Ramos (cell line): ENCODE data around the gene CCDC85C.

Source experiments
- in situ Hi-C: fragments of 300-500 bp; cut with MboI; formaldehyde crosslinking; loops from one replicate; pipeline ENCODE4 v1.14.3; 2022; ENCODE audit warnings: low sequenced_read_pairs; ENCODE audit not compliant: unreplicated experiment

CCDC85C gene

GRCh38 chr14:99564256-99564925, 39.6 kb downstream of the CCDC85C start:
- in situ Hi-C loops: no loop called here

DNA sequence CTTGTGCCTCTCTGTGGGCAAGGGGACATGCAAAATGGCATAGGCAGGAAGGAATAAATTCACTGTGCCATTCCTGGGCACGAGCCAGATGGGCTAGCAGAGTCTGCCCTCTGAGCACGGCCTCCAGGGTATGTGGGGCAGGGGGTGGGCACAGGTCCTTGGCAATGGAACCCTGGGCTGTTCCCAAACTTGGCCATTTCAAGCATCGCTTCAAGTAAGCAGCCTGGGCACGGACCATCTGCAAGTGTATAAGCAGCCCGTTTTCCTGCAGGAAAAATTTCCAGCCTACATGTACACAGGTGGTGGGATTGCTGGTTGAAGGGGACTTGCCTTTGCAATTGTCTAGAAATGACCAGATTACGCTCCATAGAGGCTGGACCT, 40.3 kb downstream of the CCDC85C start:
- in situ Hi-C loops: no loop called here

DNA sequence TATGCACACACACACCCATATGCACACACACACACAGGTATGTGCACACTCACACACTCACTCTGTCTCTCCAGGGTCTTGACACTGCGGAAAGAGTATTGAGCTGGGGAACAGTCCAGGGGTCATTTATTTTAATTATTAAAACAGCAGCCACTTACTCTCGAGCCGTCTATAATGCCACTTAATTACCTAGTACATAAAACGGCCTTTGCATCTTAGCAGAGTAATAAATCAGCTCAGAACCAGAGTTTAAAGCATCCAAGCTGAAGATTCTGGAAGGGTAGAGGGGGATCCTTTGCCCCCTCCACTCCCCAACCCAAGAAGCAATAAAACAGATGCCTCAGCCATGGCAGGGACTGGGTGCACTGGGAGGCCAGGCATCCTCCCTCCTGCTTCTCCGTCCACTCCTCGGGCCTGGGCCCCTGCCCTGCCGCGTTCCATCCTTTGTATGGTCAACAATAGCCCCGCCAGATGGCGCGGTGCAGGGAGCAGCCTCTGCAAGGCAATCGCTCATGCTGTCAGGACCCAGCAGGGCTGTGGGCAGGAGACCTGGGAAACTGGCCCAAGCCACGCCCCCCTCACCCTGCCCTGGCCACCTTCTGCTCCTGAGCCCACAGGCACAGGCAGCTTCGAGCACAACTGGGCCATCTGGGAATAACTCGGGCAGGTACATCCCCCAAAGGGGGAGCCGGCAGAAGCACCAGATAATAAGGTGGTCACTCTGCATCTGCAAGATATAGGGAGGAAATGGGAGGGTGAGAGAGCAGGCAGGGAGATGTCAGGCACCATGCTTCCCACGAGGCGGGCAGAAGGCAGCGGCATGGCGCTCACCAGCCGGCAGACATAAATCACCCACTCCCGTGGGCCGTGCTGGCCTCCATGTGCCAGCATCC, 40.9 kb downstream of the CCDC85C start:
- in situ Hi-C loops: no loop called here

DNA sequence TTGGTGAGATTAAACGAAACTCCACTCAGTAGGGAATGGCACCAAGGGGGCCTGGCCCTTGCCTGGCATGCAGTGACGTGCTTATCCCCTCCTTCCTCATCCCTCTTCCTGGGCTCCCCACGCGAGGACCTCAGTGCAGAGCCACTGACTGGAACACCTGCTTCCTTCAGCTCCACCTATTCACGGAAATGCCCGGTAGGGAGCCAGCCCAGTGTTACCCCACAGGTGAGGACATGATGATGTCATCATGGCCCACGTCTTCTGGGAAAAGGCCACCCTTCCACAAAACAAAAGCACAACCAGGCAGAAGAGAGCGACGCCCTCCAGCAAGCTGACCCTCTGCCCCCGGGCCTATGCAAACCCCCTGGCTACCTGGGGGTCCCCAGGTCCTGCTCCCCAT, 42.1 kb downstream of the CCDC85C start:
- in situ Hi-C loops: no loop called here

DNA sequence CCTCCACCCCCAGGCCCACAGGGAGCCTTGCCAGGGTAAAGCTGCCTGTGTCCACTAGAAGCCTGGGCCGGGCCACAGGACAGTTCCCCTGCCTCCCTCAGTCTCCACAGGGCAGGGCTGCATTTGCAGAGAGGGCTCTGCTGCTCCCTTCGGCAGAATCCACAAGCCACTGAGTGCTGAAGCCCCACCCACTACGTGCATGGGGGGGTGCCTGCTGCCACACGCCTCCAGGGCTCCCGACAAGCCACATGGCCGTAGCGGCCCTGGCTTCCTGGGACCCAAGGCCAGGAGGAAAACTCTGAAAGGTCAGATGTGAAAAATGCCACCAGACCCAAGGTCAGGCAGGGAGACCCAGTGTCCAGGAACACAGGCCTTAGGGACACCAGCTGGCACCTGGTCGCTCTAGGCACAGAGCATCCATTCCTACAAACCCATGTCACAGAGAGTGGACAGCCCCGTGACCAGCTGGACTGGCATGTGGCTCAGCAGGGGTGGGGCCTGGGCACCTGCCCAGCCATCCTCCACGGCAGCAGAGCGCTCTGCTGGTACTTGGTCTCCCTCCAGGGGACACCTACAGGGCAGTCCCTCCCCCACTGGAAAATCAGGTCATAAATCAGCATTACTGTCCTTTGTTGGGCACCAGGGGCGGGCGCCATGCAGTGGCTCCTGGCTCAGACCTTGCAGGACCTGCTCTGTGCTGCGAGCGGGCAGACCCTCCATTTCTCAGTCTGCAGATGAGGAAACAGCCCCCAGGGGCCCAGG, 42.9 kb downstream of the CCDC85C start:
- in situ Hi-C loops: no loop called here

GRCh38 chr14:99560403-99560802, 43.6 kb downstream of the CCDC85C start:
- in situ Hi-C loops: no loop called here

DNA sequence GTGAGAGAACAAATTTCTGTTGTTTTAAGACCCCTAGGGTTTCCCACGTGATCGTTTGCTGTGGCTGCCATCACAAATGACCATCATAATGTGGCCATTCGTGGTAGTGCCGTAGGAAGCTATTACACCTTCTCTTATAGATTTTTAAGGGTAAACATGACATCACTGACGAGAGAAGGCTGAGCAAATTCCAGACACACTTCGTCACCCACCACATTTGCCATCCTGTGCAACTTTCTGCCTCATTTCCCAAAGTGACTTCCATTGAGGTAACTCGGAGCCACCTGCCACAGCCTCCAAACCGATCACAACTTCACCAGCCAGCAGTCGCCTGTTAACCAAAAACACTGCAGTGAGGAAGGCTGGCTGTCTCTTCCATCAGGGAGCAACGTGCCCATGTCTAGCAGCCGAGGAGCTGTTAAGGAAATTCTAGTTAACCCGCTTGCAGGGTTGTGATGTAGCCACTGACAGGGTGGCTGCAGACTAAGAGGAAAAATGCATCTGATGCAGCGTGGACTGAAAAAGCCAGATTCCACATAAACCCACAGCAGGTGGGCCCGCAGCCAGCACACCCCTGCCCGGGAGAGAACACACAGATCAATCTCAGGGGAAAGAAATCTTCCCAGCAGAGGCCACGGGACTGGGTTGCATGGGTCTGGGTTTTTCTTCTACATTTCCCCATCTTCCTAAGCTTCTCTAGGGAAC, 44.6 kb downstream of the CCDC85C start:
- in situ Hi-C loops: no loop called here

DNA sequence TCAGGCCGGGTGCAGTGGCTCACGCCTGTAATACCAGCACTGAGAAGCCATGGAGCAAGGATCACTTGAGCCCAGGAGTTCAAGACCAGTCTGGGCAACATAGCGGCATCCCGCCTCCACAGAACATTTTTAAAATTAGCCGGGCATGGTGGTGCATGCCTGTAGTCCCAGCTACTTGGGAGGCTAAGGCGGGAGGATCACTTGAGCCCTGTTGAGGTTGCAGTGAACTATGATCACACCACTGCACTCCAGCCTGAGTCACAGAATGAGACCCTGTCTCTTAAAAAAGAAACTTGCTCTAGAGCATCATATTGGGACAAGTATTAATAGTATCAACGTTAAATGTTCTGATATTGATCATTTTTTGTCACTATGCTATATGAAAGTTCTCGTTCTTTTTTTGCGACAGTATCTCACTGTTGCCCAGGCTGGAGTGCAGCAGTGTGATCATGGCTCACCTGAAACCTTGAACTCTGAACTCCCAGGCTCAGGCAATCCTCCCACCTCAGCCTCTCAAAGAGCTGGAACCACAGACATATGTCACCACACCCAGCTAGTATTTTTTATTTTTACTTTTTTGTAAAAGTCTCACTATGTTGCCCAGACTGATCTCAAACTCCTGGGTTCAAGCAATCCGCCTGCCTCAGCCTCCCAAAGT, 47.7 kb downstream of the CCDC85C start:
- in situ Hi-C loops: no loop called here

GRCh38 chr14:99554757-99555531, 49.1 kb downstream of the CCDC85C start:
- in situ Hi-C loops: no loop called here

DNA sequence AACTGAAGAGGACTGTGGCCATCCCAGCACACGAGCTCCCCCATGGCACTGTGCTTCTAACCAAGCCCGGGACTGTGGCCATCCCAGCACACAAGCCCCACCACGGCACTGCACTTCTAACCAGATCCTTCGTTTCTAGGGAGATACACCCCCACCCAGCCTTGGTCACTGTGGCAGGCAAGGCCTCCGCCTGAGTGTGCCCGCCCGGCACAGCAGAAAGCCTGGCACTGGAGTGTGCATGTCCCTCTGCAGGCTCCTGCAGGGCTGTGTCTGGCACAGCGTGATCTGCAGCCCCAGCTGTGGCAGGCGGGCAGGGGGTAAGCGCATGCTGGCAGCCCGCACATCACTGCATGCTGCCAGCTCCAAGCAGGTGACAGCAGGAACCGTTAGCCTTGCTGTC, 49.8 kb downstream of the CCDC85C start:
- in situ Hi-C loops: no loop called here

GRCh38 chr14:99552572-99553216, 51.3 kb downstream of the CCDC85C start:
- in situ Hi-C loops: no loop called here

GRCh38 chr14:99552021-99552553, 51.9 kb downstream of the CCDC85C start:
- in situ Hi-C loops: no loop called here

GRCh38 chr14:99551034-99551922, 52.7 kb downstream of the CCDC85C start:
- in situ Hi-C loops: no loop called here

DNA sequence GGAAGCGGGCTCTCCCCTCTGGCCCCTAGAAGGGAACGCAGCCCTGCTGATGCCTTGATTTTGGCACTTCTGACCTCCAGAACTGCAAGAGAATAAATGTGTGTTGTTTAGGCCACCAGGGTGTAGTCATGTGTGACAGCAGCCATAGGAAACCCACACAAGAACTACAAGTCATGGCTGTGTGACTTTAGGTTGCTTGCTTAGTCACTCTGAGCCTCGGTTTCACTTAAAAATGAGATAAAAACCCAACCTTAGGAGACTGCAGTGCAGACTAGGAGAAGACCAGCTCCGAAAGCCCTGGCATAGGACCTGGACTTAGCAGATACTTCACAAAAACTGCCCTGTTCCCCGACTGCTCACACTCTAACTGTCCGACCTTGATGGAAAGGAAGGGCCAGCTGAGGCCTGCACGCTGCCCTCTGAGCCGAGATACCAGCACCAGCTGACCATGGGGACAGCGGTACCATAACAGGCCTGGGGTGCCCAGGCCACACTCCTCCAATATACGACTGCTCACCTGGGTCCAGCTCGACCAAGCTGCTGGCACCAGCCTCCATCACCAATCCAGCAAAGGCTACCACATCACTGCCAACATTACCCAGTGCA, 53.5 kb downstream of the CCDC85C start:
- in situ Hi-C loops: no loop called here

DNA sequence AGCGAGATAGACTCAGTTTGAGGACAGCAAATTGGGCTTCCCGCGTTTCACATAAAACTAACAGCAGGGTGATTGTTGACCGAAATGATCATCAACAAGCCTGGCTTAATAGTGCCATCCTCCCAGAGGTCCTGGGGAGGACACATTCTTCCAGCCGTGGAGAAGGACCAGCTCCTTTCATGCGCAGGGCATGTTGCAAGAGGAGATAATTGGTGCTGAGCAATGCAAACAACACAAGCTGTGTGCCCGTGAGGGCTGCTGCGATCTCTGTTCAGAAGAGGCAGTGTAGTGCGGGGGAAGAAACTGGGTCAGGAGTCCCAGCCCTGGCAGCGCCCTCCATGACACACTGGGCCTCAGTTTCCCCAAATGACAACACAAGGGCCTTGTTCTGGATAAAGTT, 54.3 kb downstream of the CCDC85C start:
- in situ Hi-C loops: no loop called here

GRCh38 chr14:99548871-99549515, 55.0 kb downstream of the CCDC85C start:
- in situ Hi-C loops: no loop called here

GRCh38 chr14:99548255-99548654, 55.8 kb downstream of the CCDC85C start:
- in situ Hi-C loops: no loop called here
